Endothelial cell of umbilical vein (primary cell): Measurements from ENCODE around the gene PRKAR1B.

Experiments
- EZH2 ChIP-seq: IDR thresholded peaks from 2 replicates; pipeline ENCODE4 v1.6.1; 2012; ENCODE audit warnings: borderline replicate concordance, low read depth, mild to moderate bottlenecking, moderate library complexity, low read length, inconsistent platforms; ENCODE audit not compliant: severe bottlenecking
- FOS ChIP-seq: IDR thresholded peaks from 2 replicates; pipeline ENCODE4 v1.6.1; 2011; ENCODE audit warnings: mild to moderate bottlenecking, low read length, moderate library complexity, borderline replicate concordance; ENCODE audit not compliant: insufficient read depth
- GATA2 ChIP-seq: IDR thresholded peaks from 2 replicates; pipeline ENCODE4 v1.7.0; 2011; ENCODE audit warnings: low read depth, mild to moderate bottlenecking, moderate library complexity, mixed read lengths, low read length; ENCODE audit not compliant: insufficient read length, insufficient read depth
- JUN ChIP-seq: IDR thresholded peaks from 2 replicates; pipeline ENCODE4 v1.6.1; 2011; ENCODE audit warnings: borderline replicate concordance, low read depth; ENCODE audit not compliant: insufficient read length, insufficient read depth
- MYC ChIP-seq: IDR thresholded peaks from one replicate; pipeline ENCODE4 v1.6.1; 2011; ENCODE audit warnings: mild to moderate bottlenecking, low read depth, low read length
- POLR2A ChIP-seq: IDR thresholded peaks from 2 replicates; pipeline ENCODE4 v1.6.1; 2012; ENCODE audit warnings: low read depth, mild to moderate bottlenecking, control low read depth, low read length
- POLR2AphosphoS5 ChIP-seq: IDR thresholded peaks from 2 replicates; pipeline ENCODE4 v1.6.1; 2012; ENCODE audit warnings: low read depth, mild to moderate bottlenecking, control low read depth, low read length, moderate library complexity; ENCODE audit not compliant: insufficient read depth
- TF ChIP-seq, protein P1 (sequence below), 2 donors: IDR thresholded peaks; 1 replicate in 1 of 2; 2 replicates in 1 of 2; pipeline ENCODE4 v1.5.1; 2011; ENCODE audit warnings: low read length in 2 of 2, mild to moderate bottlenecking in 2 of 2, moderate library complexity in 2 of 2, control low read depth in 1 of 2, inconsistent platforms in 1 of 2, low read depth in 1 of 2; ENCODE audit not compliant: insufficient read depth in 1 of 2; ENCODE audit errors: extremely low read depth in 1 of 2
- TF ChIP-seq, protein P2 (sequence below): IDR thresholded peaks from 2 replicates; pipeline ENCODE4 v1.6.1; 2011; ENCODE audit not compliant: insufficient read depth, insufficient read length

DNA sequence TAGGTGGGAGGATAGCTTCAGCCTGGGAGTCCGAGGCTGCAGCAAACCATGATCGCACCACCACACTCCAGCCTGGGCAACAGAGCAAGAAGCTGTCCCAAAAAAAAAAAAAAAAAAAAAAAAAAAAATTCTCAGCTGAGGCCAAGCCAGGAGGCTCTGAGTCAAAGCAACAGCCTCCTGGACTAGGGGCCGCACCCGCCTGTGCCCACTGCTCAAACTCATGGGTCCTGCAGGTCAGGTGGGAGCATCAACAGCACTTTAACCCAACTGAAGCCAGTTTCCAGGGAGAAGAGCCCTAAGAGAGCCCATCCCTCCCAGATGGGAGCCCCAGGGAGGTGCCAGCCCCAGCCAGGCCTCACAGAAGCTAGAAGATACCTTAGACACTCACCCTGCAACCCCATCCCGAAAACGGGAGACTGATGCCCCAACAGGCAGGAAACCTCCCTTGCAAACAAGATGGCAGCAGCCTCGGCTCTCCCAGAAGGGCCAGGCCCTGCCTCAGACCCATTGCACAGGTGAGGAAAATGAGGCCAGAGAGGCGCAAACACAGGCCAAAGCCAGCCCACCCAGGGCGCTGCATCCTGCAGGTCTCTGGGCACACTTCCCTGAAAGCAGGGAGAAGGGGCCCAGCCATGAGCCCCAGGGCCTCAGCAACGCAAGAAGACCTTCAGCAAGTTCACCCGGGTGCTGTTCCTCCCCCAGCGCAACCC is 218.5 kb downstream of the PRKAR1B start:
- TF ChIP-seq, protein P1, sequence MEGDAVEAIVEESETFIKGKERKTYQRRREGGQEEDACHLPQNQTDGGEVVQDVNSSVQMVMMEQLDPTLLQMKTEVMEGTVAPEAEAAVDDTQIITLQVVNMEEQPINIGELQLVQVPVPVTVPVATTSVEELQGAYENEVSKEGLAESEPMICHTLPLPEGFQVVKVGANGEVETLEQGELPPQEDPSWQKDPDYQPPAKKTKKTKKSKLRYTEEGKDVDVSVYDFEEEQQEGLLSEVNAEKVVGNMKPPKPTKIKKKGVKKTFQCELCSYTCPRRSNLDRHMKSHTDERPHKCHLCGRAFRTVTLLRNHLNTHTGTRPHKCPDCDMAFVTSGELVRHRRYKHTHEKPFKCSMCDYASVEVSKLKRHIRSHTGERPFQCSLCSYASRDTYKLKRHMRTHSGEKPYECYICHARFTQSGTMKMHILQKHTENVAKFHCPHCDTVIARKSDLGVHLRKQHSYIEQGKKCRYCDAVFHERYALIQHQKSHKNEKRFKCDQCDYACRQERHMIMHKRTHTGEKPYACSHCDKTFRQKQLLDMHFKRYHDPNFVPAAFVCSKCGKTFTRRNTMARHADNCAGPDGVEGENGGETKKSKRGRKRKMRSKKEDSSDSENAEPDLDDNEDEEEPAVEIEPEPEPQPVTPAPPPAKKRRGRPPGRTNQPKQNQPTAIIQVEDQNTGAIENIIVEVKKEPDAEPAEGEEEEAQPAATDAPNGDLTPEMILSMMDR (IDR thresholded peaks at IDR 0.05; ENCODE audit: extremely low read depth in 1 of 2, insufficient read depth in 1 of 2, low read depth in 1 of 2, low read length in 2 of 2): no peak
- TF ChIP-seq EZH2 (no peak), FOS (no peak), MYC (no peak), POLR2AphosphoS5 (no peak), POLR2A (no peak), JUN (no peak), GATA2 (no peak)
- TF ChIP-seq, protein P2, sequence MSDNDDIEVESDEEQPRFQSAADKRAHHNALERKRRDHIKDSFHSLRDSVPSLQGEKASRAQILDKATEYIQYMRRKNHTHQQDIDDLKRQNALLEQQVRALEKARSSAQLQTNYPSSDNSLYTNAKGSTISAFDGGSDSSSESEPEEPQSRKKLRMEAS: no peak
